Pancreas (tissue), 10 donors: Measurements from ENCODE around the gene PEX7. TPM values are rescaled to one million over a fixed set of nuclear protein-coding genes. Genes with fewer than 3 reads are reported as not detected.

Experiments
- ATAC-seq, 4 donors: fragments of 200-7000 bp; cut with Tn5 transposase; one replicate each; pipeline versions ENCODE4 v1.8.0 to v1.9.1; 2020; ENCODE audit warnings: mild to moderate bottlenecking in 4 of 4, moderate library complexity in 4 of 4
- DNase-seq, 6 donors: peaks; one replicate each; pipeline ENCODE4 v3.0.0-alpha.2; 2020
- FAIRE-seq: peaks from 2 replicates; lab custom pipeline; 2012; peaks lifted over from hg19 to GRCh38; lab: Jason Lieb, UNC
- H3K27ac ChIP-seq, 4 donors: fragments of 200-600 bp; sonication (generic); 1 replicate in 3 of 4; 2 replicates in 1 of 4; pipeline versions ENCODE4 v1.5.0 to v1.8.0; 2020
- H3K27me3 ChIP-seq, 4 donors: fragments of 200-600 bp; one replicate each; pipeline ENCODE4 v1.8.0; 2021
- H3K36me3 ChIP-seq, 3 donors: fragments of 200-600 bp; sonication (generic) in 1 of 3; one replicate each; pipeline versions ENCODE4 v1.5.0 to v1.8.0; 2020 to 2021
- H3K4me1 ChIP-seq, 3 donors: fragments of 200-600 bp; one replicate each; pipeline ENCODE4 v1.8.0; 2021
- H3K4me3 ChIP-seq, 4 donors: fragments of 200-600 bp; sonication (generic) in 2 of 4; one replicate each; pipeline versions ENCODE4 v1.5.0 to v1.8.0; 2020 to 2021
- H3K9me3 ChIP-seq, 4 donors: fragments of 200-600 bp; one replicate each; pipeline ENCODE4 v1.8.0; 2021
- WGBS, 2 donors: extraction: QIAGEN DNeasy Blood & Tissue Kit; methylation state at CpG; one replicate each; pipeline ENCODE4 v1.1.7; 2013; 5-methylcytosine and 5-hydroxymethylcytosine counted together
- intact Hi-C, 3 donors: fragments of 100-400 bp; cut with DNase I; formaldehyde crosslinking; loops; one replicate each; pipeline versions ENCODE4 v1.11.1 to v1.14.2; 2022
- polyA plus RNA-seq, 2 donors: library from polyadenylated mRNA; stranded (reverse); fragments of 200-250 nt; gene quantifications; one replicate each; pipeline ENCODE4 v1.2.3, GENCODE V29; 2013
- total RNA-seq, 6 donors: library from RNA; stranded (reverse); fragmentation: NEBNext Ultra II Directional in 4 of 6; extraction: Animal tissue kit (Norgen Biotek cat#: 25700) in 4 of 6; gene quantifications; one replicate each; pipeline versions ENCODE4 v1.2.1 to v1.2.4, GENCODE V29; 2021 to 2023
- TF ChIP-seq, protein P1 (sequence below), 4 donors: fragments of 200-600 bp; sonication (generic) in 3 of 4; IDR thresholded peaks; one replicate each; pipeline versions ENCODE4 v1.5.0 to v1.8.0; 2021; ENCODE audit warnings: antibody characterized with exemption in 4 of 4
- donor health status: healthy with polysubstance abuse.
- donor health status: DM: no; HTN: no; CAD: no; lungs with moderate emphysema.
- donor health status: DM: no; HTN: no; CAD: no.
- donor health status: control.
- donor health status: control.
- donor health status: Bipolar disorder and iron deficiency.
- donor health status: DM: yes; HTN: yes; CAD: no.
- donor health status: DM: no; HTN: no; CAD: no.
- donor health status: DM: no; HTN: no; CAD: no.
- donor health status: DM: yes; HTN: yes; CAD: no.

The PEX7 gene
- total and polyA plus RNA-seq, 8 donors: 3.9 to 9.3 (median 6.8) TPM

DNA sequence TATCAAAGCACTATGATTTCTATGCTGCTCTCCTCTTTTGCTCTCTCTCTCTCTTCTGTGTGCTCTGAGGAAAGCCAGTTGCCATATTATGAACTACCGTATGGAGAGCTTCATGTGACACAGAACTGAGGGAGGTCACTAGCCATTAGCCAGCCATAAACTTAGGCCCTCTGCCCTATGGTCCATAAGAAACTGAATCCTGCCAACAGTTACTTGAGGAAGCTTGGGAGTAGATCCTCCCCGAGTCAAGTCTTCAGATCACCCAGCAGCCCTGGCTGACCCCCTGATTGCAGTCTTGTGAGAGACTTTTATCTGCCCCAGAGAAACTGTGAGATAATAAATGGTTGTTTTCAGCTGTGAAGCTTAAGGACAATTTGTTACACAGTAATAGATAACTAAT lies 5.7 kb upstream of the PEX7 start:
- no peak for ATAC-seq
- no peaks in the 10 kb centered on the region for H3K9me3 ChIP-seq
- no peak for DNase-seq
- H3K27me3 ChIP-seq: no peaks in the 10 kb centered on the region
- no peak overlapping the region for H3K4me3 ChIP-seq
- no peak for FAIRE-seq
- WGBS, 2 donors: 50 to 59% methylated on average over 2 of the region's 2 CpGs
- TF ChIP-seq, protein P1, sequence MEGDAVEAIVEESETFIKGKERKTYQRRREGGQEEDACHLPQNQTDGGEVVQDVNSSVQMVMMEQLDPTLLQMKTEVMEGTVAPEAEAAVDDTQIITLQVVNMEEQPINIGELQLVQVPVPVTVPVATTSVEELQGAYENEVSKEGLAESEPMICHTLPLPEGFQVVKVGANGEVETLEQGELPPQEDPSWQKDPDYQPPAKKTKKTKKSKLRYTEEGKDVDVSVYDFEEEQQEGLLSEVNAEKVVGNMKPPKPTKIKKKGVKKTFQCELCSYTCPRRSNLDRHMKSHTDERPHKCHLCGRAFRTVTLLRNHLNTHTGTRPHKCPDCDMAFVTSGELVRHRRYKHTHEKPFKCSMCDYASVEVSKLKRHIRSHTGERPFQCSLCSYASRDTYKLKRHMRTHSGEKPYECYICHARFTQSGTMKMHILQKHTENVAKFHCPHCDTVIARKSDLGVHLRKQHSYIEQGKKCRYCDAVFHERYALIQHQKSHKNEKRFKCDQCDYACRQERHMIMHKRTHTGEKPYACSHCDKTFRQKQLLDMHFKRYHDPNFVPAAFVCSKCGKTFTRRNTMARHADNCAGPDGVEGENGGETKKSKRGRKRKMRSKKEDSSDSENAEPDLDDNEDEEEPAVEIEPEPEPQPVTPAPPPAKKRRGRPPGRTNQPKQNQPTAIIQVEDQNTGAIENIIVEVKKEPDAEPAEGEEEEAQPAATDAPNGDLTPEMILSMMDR (IDR thresholded peaks at IDR 0.05): no peak
- no peaks in the 10 kb centered on the region for H3K36me3 ChIP-seq
- H3K27ac ChIP-seq: no peak overlapping the region
- intact Hi-C loops: no loop called here
- peaks cover 12 to 26% (median 17%) of the 10 kb centered on the region in 3 donors for H3K4me1 ChIP-seq

DNA sequence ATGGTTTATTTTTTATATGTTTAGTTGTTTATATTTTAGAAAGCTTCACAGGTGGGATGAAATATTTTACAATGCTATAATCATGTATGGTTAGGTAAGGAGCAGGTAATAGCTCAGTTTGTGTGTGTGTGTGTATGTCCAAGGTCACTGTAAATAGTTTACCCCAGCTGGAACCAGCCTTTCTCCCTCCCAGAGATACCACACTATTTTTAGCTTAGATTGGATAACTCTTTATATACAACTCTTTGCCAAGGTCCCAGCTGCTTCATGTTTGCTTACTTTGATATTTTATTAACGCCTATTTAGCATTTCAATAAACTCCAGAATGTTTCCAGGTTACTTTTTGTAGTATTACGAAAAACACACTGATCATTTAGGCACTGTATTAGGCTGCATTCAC lies 1.8 kb upstream of the PEX7 start:
- 23 to 28% methylated on average over 2 of the region's 2 CpGs for WGBS, 2 donors
- peak; percentile 39 to 68 (median 66) for ATAC-seq
- peak overlapping the region; percentile 27 to 97 (median 67) for H3K27ac ChIP-seq
- no peaks in the 10 kb centered on the region for H3K27me3 ChIP-seq
- peak in 3 of 6 donors; percentile 24 to 73 (median 61) for DNase-seq
- TF ChIP-seq, protein P1 (IDR thresholded peaks at IDR 0.05): no peak
- H3K36me3 ChIP-seq: no peaks in the 10 kb centered on the region
- no peak for FAIRE-seq
- intact Hi-C loops: no loop called here
- H3K9me3 ChIP-seq: no peaks in the 10 kb centered on the region
- peaks cover 8 to 29% (median 16%) of the 10 kb centered on the region in 3 donors for H3K4me1 ChIP-seq
- no peak overlapping the region for H3K4me3 ChIP-seq

DNA sequence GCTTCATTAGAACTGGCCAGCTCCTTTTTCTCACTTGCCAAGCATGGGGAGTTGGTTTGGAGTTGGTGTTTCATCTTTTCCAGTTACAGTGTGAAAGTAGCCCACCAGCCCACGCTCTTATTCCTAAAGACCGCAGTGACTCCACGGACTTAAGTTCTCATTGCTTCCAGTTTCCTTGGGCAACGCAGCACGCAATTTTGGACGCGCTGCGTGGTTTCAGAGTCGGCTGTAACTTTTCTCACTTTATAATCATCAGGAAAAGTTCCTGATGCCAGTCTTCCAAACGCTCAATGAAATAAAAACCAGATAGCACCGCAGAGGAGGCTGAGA lies 381 bp upstream of the PEX7 start:
- Histone ChIP-seq H3K27ac (peak overlapping the region; percentile 96 to 97 (median 96)), H3K9me3 (no peaks in the 10 kb centered on the region), H3K27me3 (no peaks in the 10 kb centered on the region), H3K36me3 (no peaks in the 10 kb centered on the region), H3K4me3 (peak overlapping the region; percentile 64 to 92 (median 78)), H3K4me1 (peaks cover 8 to 29% (median 20%) of the 10 kb centered on the region in 3 donors)
- peak in 1 of 6 donors; percentile 29 for DNase-seq
- TF ChIP-seq, protein P1 (IDR thresholded peaks at IDR 0.05): no peak
- 0% methylated on average over 11 of the region's 11 CpGs for WGBS, 2 donors
- intact Hi-C loops: no loop called here
- no peak for FAIRE-seq
- ATAC-seq: peak; percentile 0 to 2 (median 0)

- Histone ChIP-seq H3K4me1 (peaks cover 8 to 29% (median 20%) of the 10 kb centered on the region in 3 donors), H3K4me3 (peak overlapping the region; percentile 64 to 92 (median 78)), H3K27me3 (no peaks in the 10 kb centered on the region), H3K36me3 (no peaks in the 10 kb centered on the region), H3K27ac (peak overlapping the region; percentile 96 to 97 (median 96)), H3K9me3 (no peaks in the 10 kb centered on the region)
- WGBS, 2 donors: 37 to 39% methylated on average over 31 of the region's 31 CpGs
- FAIRE-seq: no peak
- intact Hi-C loops: no loop called here
- DNase-seq: peak in 1 of 6 donors; percentile 16
- no peak for ATAC-seq
- TF ChIP-seq, protein P1 (IDR thresholded peaks at IDR 0.05): no peak
These were observed 802 bp downstream of the PEX7 start for GRCh38 chr6:136823128-136823660.

GRCh38 chr6:136826216-136826615 lies 3.8 kb downstream of the PEX7 start:
- TF ChIP-seq, protein P1 (IDR thresholded peaks at IDR 0.05): no peak

More at GRCh38 chr6:136826216-136826615, 3.8 kb downstream of the PEX7 start:
- ATAC-seq (no peak), FAIRE-seq (no peak), DNase-seq (peak in 1 of 6 donors; percentile 20)
- intact Hi-C loops: no loop called here
- no peaks in the 10 kb centered on the region for H3K36me3 ChIP-seq
- no peak overlapping the region for H3K27ac ChIP-seq
- H3K27me3 ChIP-seq: no peaks in the 10 kb centered on the region
- H3K4me1 ChIP-seq: peaks cover 3 to 11% (median 8%) of the 10 kb centered on the region in 3 donors
- H3K4me3 ChIP-seq: no peak overlapping the region
- no peaks in the 10 kb centered on the region for H3K9me3 ChIP-seq
- 32 to 40% methylated on average over 6 of the region's 6 CpGs for WGBS, 2 donors
